HFFc6 (cell line): Measurements from ENCODE around the gene DDX42. TPM values are rescaled to one million over a fixed set of nuclear protein-coding genes. Genes with fewer than 3 reads are reported as not detected.

Experiments used
- DNase-seq: peaks from one replicate; pipeline ENCODE4 v3.0.0-alpha.2; 2018
- H3K27ac Mint-ChIP-seq: 2 replicates; pipeline ENCODE4 v1.8.0; 2020; ENCODE audit warnings: mild to moderate bottlenecking, mixed read lengths
- H3K27me3 Mint-ChIP-seq: 2 replicates; pipeline ENCODE4 v1.8.0; 2021; ENCODE audit warnings: mild to moderate bottlenecking, moderate library complexity, mixed read lengths; ENCODE audit not compliant: insufficient read depth
- H3K36me3 Mint-ChIP-seq: 2 replicates; pipeline ENCODE4 v1.8.0; 2021; ENCODE audit warnings: low read depth, mixed read lengths
- H3K4me1 Mint-ChIP-seq: 2 replicates; pipeline ENCODE4 v1.8.0; 2020; ENCODE audit warnings: low read depth, mixed read lengths
- H3K4me3 Mint-ChIP-seq: 2 replicates; pipeline ENCODE4 v1.8.0; 2020; ENCODE audit warnings: mild to moderate bottlenecking, moderate library complexity, mixed read lengths
- H3K9me3 Mint-ChIP-seq: 2 replicates; pipeline ENCODE4 v1.8.0; 2020; ENCODE audit warnings: mild to moderate bottlenecking, mixed read lengths
- total RNA-seq, 6 experiments: library from RNA; stranded (reverse); fragmentation: NEBNext Ultra II Directional; extraction: Animal tissue kit (Norgen Biotek cat#: 25700); gene quantifications; 2 replicates in 1 of 6; 3 replicates in 5 of 6; pipeline ENCODE4 v1.2.3, GENCODE V29; 2021
- TF ChIP-seq, protein P1 (sequence below): fragments of 200-600 bp; sonication (generic); IDR thresholded peaks from 2 replicates; pipeline ENCODE4 v1.5.0; 2021; ENCODE audit warnings: antibody characterized with exemption, mild to moderate bottlenecking

DDX42 gene
- total RNA-seq, 6 experiments from 2014 or later, result 76.2 to 88.4 (median 80.2) TPM

GRCh38 chr17:63772801-63773271, 1.1 kb upstream of the DDX42 start:
- peak overlapping the region; percentile 99 for H3K27ac Mint-ChIP-seq
- TF ChIP-seq, protein P1, sequence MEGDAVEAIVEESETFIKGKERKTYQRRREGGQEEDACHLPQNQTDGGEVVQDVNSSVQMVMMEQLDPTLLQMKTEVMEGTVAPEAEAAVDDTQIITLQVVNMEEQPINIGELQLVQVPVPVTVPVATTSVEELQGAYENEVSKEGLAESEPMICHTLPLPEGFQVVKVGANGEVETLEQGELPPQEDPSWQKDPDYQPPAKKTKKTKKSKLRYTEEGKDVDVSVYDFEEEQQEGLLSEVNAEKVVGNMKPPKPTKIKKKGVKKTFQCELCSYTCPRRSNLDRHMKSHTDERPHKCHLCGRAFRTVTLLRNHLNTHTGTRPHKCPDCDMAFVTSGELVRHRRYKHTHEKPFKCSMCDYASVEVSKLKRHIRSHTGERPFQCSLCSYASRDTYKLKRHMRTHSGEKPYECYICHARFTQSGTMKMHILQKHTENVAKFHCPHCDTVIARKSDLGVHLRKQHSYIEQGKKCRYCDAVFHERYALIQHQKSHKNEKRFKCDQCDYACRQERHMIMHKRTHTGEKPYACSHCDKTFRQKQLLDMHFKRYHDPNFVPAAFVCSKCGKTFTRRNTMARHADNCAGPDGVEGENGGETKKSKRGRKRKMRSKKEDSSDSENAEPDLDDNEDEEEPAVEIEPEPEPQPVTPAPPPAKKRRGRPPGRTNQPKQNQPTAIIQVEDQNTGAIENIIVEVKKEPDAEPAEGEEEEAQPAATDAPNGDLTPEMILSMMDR, result no peak
- H3K4me1 Mint-ChIP-seq, result peaks cover 39% of the 10 kb centered on the region
- peak overlapping the region; percentile 97 for H3K4me3 Mint-ChIP-seq
- peaks cover 35% of the 10 kb centered on the region for H3K36me3 Mint-ChIP-seq
- no peaks in the 10 kb centered on the region for H3K9me3 Mint-ChIP-seq
- peaks cover 7% of the 10 kb centered on the region for H3K27me3 Mint-ChIP-seq
- peak; percentile 10 for DNase-seq

DNA sequence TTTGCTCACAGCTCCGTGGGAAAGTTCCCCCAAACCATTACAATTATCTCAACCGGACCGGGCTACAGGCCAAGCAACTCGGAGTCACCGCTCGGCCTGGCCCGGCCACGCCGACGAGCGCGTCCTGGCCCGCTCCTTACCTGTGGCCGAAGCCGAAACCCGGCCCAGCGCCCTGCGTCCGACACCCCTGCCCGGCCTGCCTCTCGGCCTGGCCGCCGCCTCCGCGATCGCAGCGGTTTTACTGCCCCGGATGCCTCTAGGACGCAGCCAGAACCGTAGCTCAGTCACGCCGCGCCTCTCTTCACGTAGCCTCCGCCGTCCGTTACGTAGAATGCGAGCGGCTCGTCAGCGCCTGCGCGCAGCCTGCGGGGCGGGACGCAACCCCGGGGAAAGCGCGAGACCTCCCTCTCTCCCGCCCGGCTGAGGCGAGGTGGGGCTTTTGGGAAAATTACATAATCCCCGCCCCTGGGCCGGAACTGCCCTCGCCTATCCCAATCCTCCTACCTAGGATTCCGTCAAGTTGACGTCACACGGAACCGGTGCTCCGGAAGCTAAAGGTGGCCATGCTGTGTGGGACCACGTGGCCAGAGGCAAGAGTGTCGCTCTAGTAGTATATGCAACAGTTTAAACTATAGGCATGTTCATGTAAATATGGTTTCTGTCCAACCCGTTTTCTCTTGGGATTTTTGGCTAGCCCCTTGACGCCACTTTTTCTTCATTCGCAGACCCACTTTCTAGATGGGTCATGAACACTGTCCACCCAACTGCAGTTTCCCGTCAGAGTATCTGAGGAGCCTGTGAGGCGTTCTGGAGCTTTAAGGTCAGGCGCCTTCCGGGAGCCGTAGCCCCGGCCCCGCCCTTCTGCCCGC, 464 bp upstream of the DDX42 start, which contains the start of gene CCDC47:
Gene CCDC47 (minus strand): TSS at position 326 of the 869 bp plus-strand sequence. CDS start 7,422 bp downstream, outside the sequence.
- Mint-ChIP-seq H3K27me3 (peaks cover 7% of the 10 kb centered on the region), H3K27ac (peak within 1 kb of the TSS; percentile 99), H3K4me3 (peak within 1 kb of the TSS; percentile 97), H3K9me3 (no peaks in the 10 kb centered on the region), H3K36me3 (peaks cover 41% of the 10 kb centered on the region), H3K4me1 (peaks cover 43% of the 10 kb centered on the region)
- TF ChIP-seq, protein P1, result no peak
- DNase-seq, result peak; percentile 99

DNA sequence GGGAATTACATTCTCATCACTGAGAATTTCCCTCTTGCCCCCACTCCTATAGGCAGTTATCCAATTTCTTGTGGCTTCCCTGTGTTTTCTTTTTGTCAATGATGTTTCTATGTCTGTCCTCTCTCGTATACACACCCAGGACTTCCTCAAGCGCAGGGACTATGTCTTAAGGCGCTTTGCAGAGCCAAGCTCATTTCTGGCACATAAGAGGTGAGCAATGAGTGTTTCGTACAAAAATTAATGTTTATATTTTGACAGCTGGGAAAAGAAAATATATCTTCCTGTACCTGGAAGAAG, 947 bp downstream of the DDX42 start:
- no peaks in the 10 kb centered on the region for H3K9me3 Mint-ChIP-seq
- H3K36me3 Mint-ChIP-seq, result peaks cover 47% of the 10 kb centered on the region
- peak overlapping the region; percentile 97 for H3K4me3 Mint-ChIP-seq
- peaks cover 51% of the 10 kb centered on the region for H3K4me1 Mint-ChIP-seq
- peak overlapping the region; percentile 99 for H3K27ac Mint-ChIP-seq
- TF ChIP-seq, protein P1, result no peak
- H3K27me3 Mint-ChIP-seq, result peaks cover 7% of the 10 kb centered on the region
- DNase-seq, result no peak

DNA sequence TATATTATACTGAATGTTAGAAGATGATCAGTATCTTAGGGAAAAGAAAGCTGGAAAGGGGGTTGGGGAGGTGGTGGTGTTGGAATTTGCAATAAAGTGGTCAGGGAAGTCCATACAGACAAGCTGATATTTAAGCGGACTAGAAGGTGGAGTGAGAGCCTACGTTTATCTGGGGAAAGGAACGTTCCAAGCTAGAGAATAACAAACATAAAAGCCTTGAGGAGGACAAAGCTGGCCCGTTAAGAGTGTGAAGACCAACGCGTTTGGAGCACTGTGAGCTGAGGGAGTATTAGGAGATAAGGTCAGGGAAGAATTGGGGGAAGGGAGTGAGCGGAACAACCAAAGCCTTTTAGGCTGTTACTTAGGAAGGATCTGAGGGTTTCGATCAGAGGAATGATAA, 1.4 kb downstream of the DDX42 start:
- Mint-ChIP-seq H3K9me3 (no peaks in the 10 kb centered on the region), H3K27ac (peak overlapping the region; percentile 99), H3K36me3 (peaks cover 47% of the 10 kb centered on the region), H3K4me3 (peak overlapping the region; percentile 97), H3K4me1 (peaks cover 56% of the 10 kb centered on the region), H3K27me3 (peaks cover 7% of the 10 kb centered on the region)
- TF ChIP-seq, protein P1, result no peak
- no peak for DNase-seq

GRCh38 chr17:63780507-63780906, 6.5 kb downstream of the DDX42 start:
- peak overlapping the region; percentile 44 for H3K27ac Mint-ChIP-seq
- H3K36me3 Mint-ChIP-seq, result peaks cover 29% of the 10 kb centered on the region
- peaks cover 71% of the 10 kb centered on the region for H3K4me1 Mint-ChIP-seq
- H3K27me3 Mint-ChIP-seq, result no peaks in the 10 kb centered on the region; the same call in 1 of the 2 replicates
- H3K9me3 Mint-ChIP-seq, result no peaks in the 10 kb centered on the region
- peak overlapping the region; percentile 5; the same call in 1 of the 2 replicates for H3K4me3 Mint-ChIP-seq
- TF ChIP-seq, protein P1, result no peak
- peak; percentile 19 for DNase-seq
